ENCODE measurements around the gene GGCX. TPM values are rescaled to one million over a fixed set of nuclear protein-coding genes. Genes with fewer than 3 reads are reported as not detected.

The GGCX gene
- total and polyA plus RNA-seq, 9 of the 15 experiments (the other 6 are each of a cell fraction or from before 2014, with no cell fraction given): 14.4 to 47.1 (median 28.1) TPM

- CTCF ChIA-PET (ENCODE audit: low intra/inter-chr PET ratio): no interaction called here
- Histone ChIP-seq H2AFZ (ENCODE audit: low read depth, low read length) (peak overlapping the region; percentile 29), H3K9ac (ENCODE audit: insufficient read depth in 1 of 2, low read depth in 2 of 2, low read length in 2 of 2) (peak overlapping the region in 1 of 2 experiments; percentile 45; a peak in 1 of 4 replicates), H3K4me3 (no peak overlapping the region), H3K4me2 (ENCODE audit: insufficient read depth, low read length) (no peak overlapping the region), H3K79me2 (ENCODE audit: control insufficient read depth, insufficient read depth, low read length) (peaks cover 5% of the 10 kb centered on the region), H3K27ac (ENCODE audit: extremely low read depth, low read depth, low read length) (peak overlapping the region; percentile 33; the same call in 1 of the 3 replicates), H3K9me3 (replicated peaks; ENCODE audit: control insufficient read depth, insufficient read depth, low read depth, low read length) (no peaks in the 10 kb centered on the region), H3K9me1 (ENCODE audit: control insufficient read depth, insufficient read depth, low read length) (no peaks in the 10 kb centered on the region), H3K27me3 (ENCODE audit: control insufficient read depth in 2 of 2, insufficient read depth in 2 of 2, low read length in 2 of 2) (no peaks in the 10 kb centered on the region), H4K20me1 (replicated peaks; ENCODE audit: control insufficient read depth, insufficient read depth, low read length) (no peaks in the 10 kb centered on the region), H3K36me3 (ENCODE audit: control insufficient read depth, insufficient read depth, low read length) (no peaks in the 10 kb centered on the region), H3K4me1 (replicated peaks in 1 of 2; ENCODE audit: control insufficient read depth in 2 of 2, insufficient read depth in 2 of 2, low read length in 2 of 2) (peaks cover 44 to 47% of the 10 kb centered on the region in 2 experiments)
- ATAC-seq (peak; percentile 35), FAIRE-seq (no peak), DNase-seq (ENCODE audit: extremely low read depth in 1 of 4, low spot score in 3 of 4) (no peak)
- WGBS (ENCODE audit: insufficient coverage, low coverage, missing lambda C conversion rate): 83% methylated on average over 17 of the region's 17 CpGs
- no TSS peak for BruUV-seq (replicated peaks)
- in situ Hi-C loops (cut with MboI) (no loop called here), intact Hi-C loops (cut with micrococcal nuclease) (no loop called here)
- POLR2A ChIA-PET: interaction anchor here (0.6 to 4.0 kb wide), 6 partner anchors 15 to 75 kb away, joined by 3 to 23 read pairs (median 4); partner anchors contain the start of gene MAT2A
- TF ChIP-seq ZNF263 (CRISPR knock-in tag; IDR thresholded peaks at IDR 0.05; ENCODE audit: borderline replicate concordance): peak; percentile 46; the same call in 1 of the 2 replicates
- no peak for TF ChIP-seq MYC (IDR thresholded peaks at IDR 0.05; ENCODE audit: low read depth, low read length)
- TF ChIP-seq MYC (CRISPR knock-in tag; IDR thresholded peaks at IDR 0.05; ENCODE audit: borderline replicate concordance, low read depth): no peak
- TF ChIP-seq RAD21 (CRISPR knock-in tag; conservative IDR thresholded peaks at IDR 0.05 in 1 of 2, IDR thresholded peaks at IDR 0.05 in 1 of 2): peak in 1 of 2 experiments; percentile 52; a peak in 2 of 4 replicates
- 0 out of 2 replicates have a peak, but pooled peaks have one; percentile 6 for TF ChIP-seq CXXC5 (CRISPR knock-in tag; IDR thresholded peaks at IDR 0.05)
- peak in 2 of 3 experiments; percentile 15 to 26; a peak in 2 of 6 replicates for TF ChIP-seq CTCF (IDR thresholded peaks at IDR 0.05 in 2 of 3, conservative IDR thresholded peaks at IDR 0.05 in 1 of 3; ENCODE audit: insufficient read depth in 2 of 3, low read depth in 1 of 3, low read length in 3 of 3)
- 0 out of 2 replicates have a peak, but pooled peaks have one; percentile 53 for TF ChIP-seq ZNF592 (IDR thresholded peaks at IDR 0.05)
- TF ChIP-seq SP1 (CRISPR knock-in tag; IDR thresholded peaks at IDR 0.05): no peak
- no peak for TF ChIP-seq PBX2 (CRISPR knock-in tag; IDR thresholded peaks at IDR 0.05; ENCODE audit: low read depth)
- peak; percentile 44; the same call in 1 of the 2 replicates for TF ChIP-seq PBX2 (tag; conservative IDR thresholded peaks at IDR 0.05; ENCODE audit: low read depth)
- peak; percentile 59 for TF ChIP-seq MEIS2 (IDR thresholded peaks at IDR 0.05; ENCODE audit: partially characterized antibody)
These were observed 58.0 kb downstream of the GGCX start for GRCh38 chr2:85503168-85503850.

All from K562 (cell line).